ENCODE data around the gene INTS11. TPM values are rescaled to one million over a fixed set of nuclear protein-coding genes. Genes with fewer than 3 reads are reported as not detected.

The INTS11 gene
- total RNA-seq, 1 donor from 2014 or later: 151 TPM

DNA sequence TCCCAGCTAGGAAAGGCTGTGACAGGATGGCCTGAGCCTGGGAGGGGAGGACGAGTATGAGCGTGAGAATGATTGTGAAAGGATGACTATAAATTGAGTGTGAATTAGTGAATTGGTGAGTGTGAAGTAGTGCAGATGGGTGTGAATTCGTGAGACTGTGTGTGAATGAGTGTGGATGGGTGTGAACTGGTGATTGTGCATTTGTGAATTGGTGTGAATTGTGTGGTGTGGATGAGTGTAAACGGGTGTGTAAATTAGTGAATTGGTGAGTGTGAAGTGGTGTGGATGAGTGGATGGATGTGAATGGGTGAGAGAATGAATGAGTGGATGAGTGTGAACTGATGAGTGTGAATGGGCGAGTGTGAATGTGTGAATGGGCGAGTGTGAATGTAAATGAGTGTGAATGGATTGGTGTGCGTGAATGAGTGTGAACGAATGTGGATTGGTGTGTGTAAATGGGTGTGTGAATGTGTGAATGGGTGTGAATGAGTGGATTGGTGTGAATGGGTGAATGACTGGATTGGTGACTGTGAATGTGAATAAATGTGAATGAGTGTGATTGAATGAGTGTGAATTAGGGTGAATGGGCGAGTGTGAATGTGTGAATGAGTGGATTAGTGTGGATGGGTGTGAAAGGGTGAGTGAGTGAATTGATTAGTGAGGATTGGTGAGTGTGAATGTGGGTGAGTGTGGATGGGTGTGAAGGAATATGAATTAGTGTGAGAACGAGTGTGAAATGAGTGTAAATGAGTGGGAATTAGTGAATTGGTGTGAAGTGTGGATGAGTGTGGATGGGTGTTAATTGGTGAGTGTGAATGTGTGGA, 41.6 kb upstream of the INTS11 start:
- Mint-ChIP-seq H3K36me3 (ENCODE audit: low read depth) (no peaks in the 10 kb centered on the region), H3K4me1 (no peaks in the 10 kb centered on the region), H3K4me3 (no peak overlapping the region), H3K9me3 (no peaks in the 10 kb centered on the region), H3K27me3 (peaks cover 4% of the 10 kb centered on the region), H3K27ac (no peak overlapping the region)
- POLR2A ChIA-PET: interaction anchor here (0.6 kb wide), 1 partner anchor 63 kb away, joined by 3 read pairs; no protein-coding TSS in a partner anchor
- ATAC-seq (ENCODE audit: low read depth): no peak
- no peak for TF ChIP-seq CTCF (IDR thresholded peaks at IDR 0.05)
- CTCF ChIA-PET: no interaction called here
- DNase-seq: no peak
- intact Hi-C loops (cut with micrococcal nuclease): no loop called here

DNA sequence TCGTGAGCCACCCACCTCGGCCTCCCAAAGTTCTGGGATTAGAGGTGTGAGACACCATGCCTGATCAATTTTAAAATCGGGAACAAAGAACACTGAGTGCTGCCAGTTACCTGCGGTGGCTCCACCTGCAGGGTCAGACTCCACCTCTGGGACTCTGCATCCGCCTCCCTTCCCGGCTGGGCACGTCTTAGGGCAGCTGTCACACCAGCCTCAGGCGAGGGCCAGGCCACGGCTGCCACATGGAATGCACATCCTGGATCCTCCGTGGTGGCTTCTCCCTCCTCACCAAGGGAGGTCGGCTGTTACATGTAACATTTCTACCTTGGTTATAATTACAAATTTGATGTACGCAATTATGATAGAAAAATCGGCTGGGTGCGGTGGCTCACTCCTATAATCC, 39.8 kb upstream of the INTS11 start:
- no peak overlapping the region for H3K27ac Mint-ChIP-seq
- ATAC-seq (ENCODE audit: low read depth) (no peak), DNase-seq (no peak)
- H3K9me3 Mint-ChIP-seq: no peaks in the 10 kb centered on the region
- TF ChIP-seq CTCF (IDR thresholded peaks at IDR 0.05): no peak
- peaks cover 11% of the 10 kb centered on the region for H3K27me3 Mint-ChIP-seq
- no peak overlapping the region for H3K4me3 Mint-ChIP-seq
- peaks cover 2% of the 10 kb centered on the region for H3K4me1 Mint-ChIP-seq
- H3K36me3 Mint-ChIP-seq (ENCODE audit: low read depth): no peaks in the 10 kb centered on the region
- POLR2A ChIA-PET: no interaction called here
- CTCF ChIA-PET: no interaction called here
- intact Hi-C loops (cut with micrococcal nuclease): no loop called here

DNA sequence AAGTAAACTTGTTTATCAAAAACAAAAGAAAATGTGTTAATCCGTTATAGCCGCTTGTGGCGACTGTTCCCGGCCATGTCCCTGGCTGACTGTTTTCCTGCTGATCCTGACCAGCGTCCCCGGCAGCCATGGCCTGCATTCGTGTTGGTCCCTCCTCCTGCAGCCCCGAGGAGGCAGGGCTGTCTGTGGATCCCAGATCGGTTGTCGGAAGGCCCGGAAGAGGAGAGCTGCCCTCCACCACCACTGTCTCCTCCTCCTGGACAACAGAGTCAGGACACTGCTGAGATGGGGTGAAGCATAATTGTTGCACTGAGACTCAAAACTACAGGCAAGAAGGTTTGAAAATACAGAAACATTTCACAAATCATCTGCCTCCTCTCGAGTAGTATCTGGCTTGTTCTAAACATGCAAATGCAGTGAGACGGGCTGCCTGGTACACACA, 37.5 kb upstream of the INTS11 start:
- CTCF ChIA-PET: no interaction called here

GRCh38 chr1:1361233-1361981, 36.9 kb upstream of the INTS11 start:
- DNase-seq (no peak), ATAC-seq (ENCODE audit: low read depth) (no peak)
- no peak for TF ChIP-seq CTCF (IDR thresholded peaks at IDR 0.05)
- H3K4me1 Mint-ChIP-seq: peaks cover 4% of the 10 kb centered on the region
- intact Hi-C loops (cut with micrococcal nuclease): no loop called here
- no peak overlapping the region for H3K27ac Mint-ChIP-seq
- CTCF ChIA-PET: no interaction called here
- H3K36me3 Mint-ChIP-seq (ENCODE audit: low read depth): no peaks in the 10 kb centered on the region
- H3K9me3 Mint-ChIP-seq: no peaks in the 10 kb centered on the region
- no peak overlapping the region for H3K4me3 Mint-ChIP-seq
- peaks cover 18% of the 10 kb centered on the region for H3K27me3 Mint-ChIP-seq
- POLR2A ChIA-PET: no interaction called here

More for the DNA sequence above, 37.5 kb upstream of the INTS11 start:
- H3K36me3 Mint-ChIP-seq (ENCODE audit: low read depth): no peaks in the 10 kb centered on the region
- peaks cover 16% of the 10 kb centered on the region for H3K27me3 Mint-ChIP-seq
- ATAC-seq (ENCODE audit: low read depth) (no peak), DNase-seq (no peak)
- H3K27ac Mint-ChIP-seq: no peak overlapping the region
- intact Hi-C loops (cut with micrococcal nuclease): no loop called here
- H3K9me3 Mint-ChIP-seq: no peaks in the 10 kb centered on the region
- POLR2A ChIA-PET: no interaction called here
- no peak for TF ChIP-seq CTCF (IDR thresholded peaks at IDR 0.05)
- H3K4me1 Mint-ChIP-seq: peaks cover 4% of the 10 kb centered on the region
- no peak overlapping the region for H3K4me3 Mint-ChIP-seq

- POLR2A ChIA-PET: no interaction called here
- intact Hi-C loops (cut with micrococcal nuclease): no loop called here
- Mint-ChIP-seq H3K27me3 (peaks cover 18% of the 10 kb centered on the region), H3K9me3 (no peaks in the 10 kb centered on the region), H3K4me1 (peaks cover 4% of the 10 kb centered on the region), H3K36me3 (ENCODE audit: low read depth) (no peaks in the 10 kb centered on the region), H3K27ac (no peak overlapping the region), H3K4me3 (no peak overlapping the region)
- TF ChIP-seq CTCF (IDR thresholded peaks at IDR 0.05): no peak
- DNase-seq: no peak
- no peak for ATAC-seq (ENCODE audit: low read depth)
- CTCF ChIA-PET: no interaction called here
Observed at GRCh38 chr1:1360506-1361169, 36.2 kb upstream of the INTS11 start.
